OCI-LY1 (cell line): ENCODE measurements around the gene PTPRN2.
"Not testable (repeated sequence)": the region's sequence is repeated elsewhere in the genome, so short reads cannot be mapped to it uniquely, and the experiment has no call there.

Source experiments
- CTCF ChIP-seq: fragments of 200-600 bp; sonication (generic), shearing (Covaris generic); IDR thresholded peaks from 2 replicates; pipeline ENCODE4 v1.5.1; 2017; ENCODE audit warnings: mild to moderate bottlenecking, antibody characterized with exemption, low read length, moderate library complexity, mixed read lengths
- EZH2 ChIP-seq: fragments of 200-600 bp; sonication (generic), shearing (Covaris generic); IDR thresholded peaks from 2 replicates; pipeline ENCODE4 v1.8.0; 2017; ENCODE audit warnings: borderline replicate concordance, mixed run types, mild to moderate bottlenecking, antibody characterized with exemption, low read length, moderate library complexity, mixed read lengths

GRCh38 chr7:157665634-157665988, 922.0 kb downstream of the PTPRN2 start:
- TF ChIP-seq CTCF, EZH2: not testable (repeated sequence)
